ACC112 (cell line): ENCODE data around the gene MALL.
"Not testable (repeated sequence)": the region's sequence is repeated elsewhere in the genome, so short reads cannot be mapped to it uniquely, and the experiment has no call there.

Experiments used
- H2AFZ ChIP-seq: fragments of 200-600 bp; sonication (generic); one replicate; pipeline ENCODE4 v1.6.0; 2017; ENCODE audit warnings: antibody characterized with exemption, low read length; ENCODE audit not compliant: unreplicated experiment
- H3K27ac ChIP-seq: fragments of 200-600 bp; sonication (generic); 2 replicates; pipeline ENCODE4 v1.5.1; 2014; ENCODE audit warnings: low read depth, mild to moderate bottlenecking, antibody characterized with exemption, low read length, moderate library complexity
- H3K27me3 ChIP-seq: fragments of 200-600 bp; sonication (generic); 2 replicates; pipeline ENCODE4 v1.6.1; 2014; ENCODE audit warnings: mild to moderate bottlenecking, antibody characterized with exemption, low read length, moderate library complexity, mixed read lengths; ENCODE audit not compliant: insufficient read depth
- H3K36me3 ChIP-seq: fragments of 200-600 bp; sonication (generic); 2 replicates; pipeline ENCODE4 v1.6.1; 2016; ENCODE audit warnings: mild to moderate bottlenecking, antibody characterized with exemption, low read length, moderate library complexity, mixed read lengths; ENCODE audit not compliant: insufficient read depth
- H3K4me1 ChIP-seq: fragments of 200-600 bp; sonication (generic); one replicate; pipeline ENCODE4 v1.6.1; 2016; ENCODE audit warnings: low read length, mixed read lengths; ENCODE audit not compliant: insufficient read depth, unreplicated experiment, control insufficient read depth
- H3K4me3 ChIP-seq: fragments of 200-600 bp; sonication (generic); 2 replicates; pipeline ENCODE4 v1.5.1; 2014; ENCODE audit warnings: mild to moderate bottlenecking, low read depth, low read length
- H3K79me2 ChIP-seq: fragments of 200-600 bp; sonication (generic); one replicate; pipeline ENCODE4 v1.6.0; 2016; ENCODE audit warnings: low read length; ENCODE audit not compliant: control insufficient read depth, unreplicated experiment, insufficient read depth

Gene MALL

DNA sequence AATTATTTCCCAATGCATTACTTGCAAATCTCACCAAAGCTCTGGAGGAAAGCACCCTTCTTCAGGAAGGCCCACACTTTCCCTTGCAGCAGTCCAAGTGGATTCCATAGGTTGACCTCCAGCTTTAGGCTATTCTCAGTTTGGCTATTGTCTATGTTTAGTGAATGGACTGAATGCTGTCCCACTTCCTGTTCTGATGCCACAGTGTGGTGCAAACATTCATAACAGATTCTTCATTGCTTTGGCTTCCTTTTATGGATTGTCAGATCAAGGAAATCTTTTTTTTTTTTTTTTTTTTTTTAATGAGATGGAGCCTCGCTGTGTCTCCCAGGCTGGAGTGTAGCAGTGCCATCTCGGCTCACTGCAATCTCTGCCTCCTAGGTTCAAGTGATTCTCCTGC lies 55.1 kb downstream of the MALL start:
- H3K4me3 ChIP-seq, H3K27ac ChIP-seq, H3K36me3 ChIP-seq, H3K4me1 ChIP-seq, H2AFZ ChIP-seq, H3K79me2 ChIP-seq, H3K27me3 ChIP-seq: not testable (repeated sequence)

DNA sequence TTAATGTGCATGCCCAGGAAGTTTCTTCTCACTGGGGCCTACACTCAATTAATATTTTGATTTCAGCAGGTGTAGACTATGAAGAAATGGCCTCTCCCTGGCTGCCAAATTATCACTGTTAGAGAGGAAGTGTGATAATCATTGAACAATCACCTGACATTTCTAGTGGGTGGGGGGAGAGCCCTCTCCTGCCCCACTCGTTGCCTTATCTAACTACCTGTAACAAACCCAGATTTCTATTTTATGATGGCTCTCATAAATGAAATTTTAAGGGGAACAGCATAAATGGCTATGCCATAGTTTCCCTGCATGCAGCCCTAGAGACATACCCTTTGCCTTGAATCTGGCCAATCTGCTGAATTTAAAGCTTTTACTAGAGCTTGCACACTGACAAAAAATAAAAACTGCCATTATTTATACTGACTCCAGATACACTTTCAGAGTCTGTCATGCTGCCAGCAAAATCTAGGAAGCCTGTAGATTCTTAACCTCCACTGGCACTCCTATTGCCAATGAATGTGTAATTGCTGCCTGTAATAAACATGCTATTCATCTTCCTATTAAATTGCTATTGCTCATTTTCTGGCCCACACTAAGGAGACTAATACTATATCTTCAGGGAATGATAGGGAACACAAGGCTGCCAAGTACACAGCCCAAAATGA lies 55.8 kb downstream of the MALL start:
- H3K27me3 ChIP-seq, H3K4me3 ChIP-seq, H2AFZ ChIP-seq, H3K36me3 ChIP-seq, H3K4me1 ChIP-seq, H3K27ac ChIP-seq, H3K79me2 ChIP-seq: not testable (repeated sequence)

DNA sequence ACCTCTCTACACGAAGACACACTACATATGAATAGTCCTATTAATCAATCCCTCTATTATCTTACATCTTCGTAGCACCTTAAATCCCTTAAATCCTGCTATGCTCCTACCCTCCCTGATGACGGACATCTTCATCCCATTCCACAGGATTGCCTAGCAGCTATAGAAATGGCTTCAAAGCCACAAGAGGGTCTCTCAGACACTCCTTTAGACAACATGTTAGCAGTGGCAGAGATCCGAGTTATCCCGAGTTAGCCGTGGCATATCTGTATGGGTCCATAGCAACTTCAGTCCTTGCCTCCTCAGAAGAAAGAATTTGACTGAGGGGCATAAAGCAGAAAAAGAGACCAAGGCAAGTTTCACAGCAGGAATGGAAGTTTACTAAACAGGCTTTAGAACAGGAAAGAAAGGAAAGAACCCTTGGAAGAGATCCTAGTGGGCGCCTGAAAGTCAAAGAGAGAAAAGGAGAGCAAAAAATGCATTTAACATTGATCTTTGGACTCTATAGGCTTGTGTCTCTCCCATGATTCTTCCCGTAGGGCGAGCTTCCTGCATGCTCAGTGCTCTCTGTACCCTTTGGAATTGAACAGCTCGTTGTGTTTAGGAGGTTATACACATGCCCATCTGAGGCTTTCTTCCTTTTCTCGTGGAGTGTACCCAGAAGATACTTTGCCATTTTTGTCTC lies 56.5 kb downstream of the MALL start:
- H3K27ac ChIP-seq, H3K4me3 ChIP-seq, H3K36me3 ChIP-seq, H3K27me3 ChIP-seq, H3K4me1 ChIP-seq, H2AFZ ChIP-seq, H3K79me2 ChIP-seq: not testable (repeated sequence)

DNA sequence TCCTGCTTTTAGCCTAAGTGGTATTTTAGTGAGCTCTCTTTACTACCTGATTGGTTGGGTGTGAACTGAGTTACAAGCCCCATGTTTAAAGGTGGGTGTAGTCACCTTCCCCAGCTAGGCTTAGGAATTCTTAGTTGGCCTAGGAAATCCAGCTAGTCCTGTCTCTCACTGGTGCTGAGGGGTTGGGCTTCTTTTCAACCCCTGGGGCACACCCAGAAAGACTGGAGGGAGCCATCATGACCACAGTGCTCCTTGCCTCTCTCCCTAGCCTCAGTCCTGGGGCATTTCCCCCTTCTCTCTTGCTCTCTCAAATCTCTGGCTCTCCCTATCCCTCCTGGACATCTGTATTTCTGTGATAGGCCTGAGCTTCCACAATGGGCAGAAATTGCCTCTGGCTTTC lies 57.6 kb downstream of the MALL start:
- not testable (repeated sequence) for H3K27me3 ChIP-seq, H3K36me3 ChIP-seq, H3K27ac ChIP-seq, H3K79me2 ChIP-seq, H3K4me1 ChIP-seq, H3K4me3 ChIP-seq, H2AFZ ChIP-seq

DNA sequence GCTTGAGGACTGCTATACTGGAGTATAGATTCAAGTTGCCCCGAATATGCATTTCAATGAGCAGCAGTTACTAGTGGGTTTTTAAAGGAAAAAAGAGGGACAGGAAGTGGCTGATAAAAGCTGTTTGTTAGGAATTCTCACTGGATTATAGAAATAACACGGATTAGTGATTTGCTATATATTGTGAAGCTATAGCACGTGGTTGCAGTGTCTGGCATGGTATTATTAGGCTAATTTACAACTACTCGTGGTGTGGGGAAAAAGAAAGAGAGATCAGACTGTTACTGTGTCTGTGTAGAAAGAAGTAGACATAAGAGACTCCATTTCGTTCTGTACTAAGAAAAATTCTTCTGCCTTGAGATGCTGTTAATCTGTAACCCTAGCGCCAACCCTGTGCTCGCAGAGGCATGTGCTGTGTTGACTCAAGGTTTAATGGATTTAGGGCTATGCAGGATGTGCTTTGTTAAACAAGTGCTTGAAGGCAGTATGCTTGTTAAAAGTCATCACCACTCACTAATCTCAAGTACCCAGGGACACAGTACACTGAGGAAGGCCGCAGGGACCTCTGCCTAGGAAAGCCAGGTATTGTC lies 59.7 kb downstream of the MALL start:
- H3K4me3 ChIP-seq, H2AFZ ChIP-seq, H3K4me1 ChIP-seq, H3K36me3 ChIP-seq, H3K27me3 ChIP-seq, H3K27ac ChIP-seq, H3K79me2 ChIP-seq: not testable (repeated sequence)

DNA sequence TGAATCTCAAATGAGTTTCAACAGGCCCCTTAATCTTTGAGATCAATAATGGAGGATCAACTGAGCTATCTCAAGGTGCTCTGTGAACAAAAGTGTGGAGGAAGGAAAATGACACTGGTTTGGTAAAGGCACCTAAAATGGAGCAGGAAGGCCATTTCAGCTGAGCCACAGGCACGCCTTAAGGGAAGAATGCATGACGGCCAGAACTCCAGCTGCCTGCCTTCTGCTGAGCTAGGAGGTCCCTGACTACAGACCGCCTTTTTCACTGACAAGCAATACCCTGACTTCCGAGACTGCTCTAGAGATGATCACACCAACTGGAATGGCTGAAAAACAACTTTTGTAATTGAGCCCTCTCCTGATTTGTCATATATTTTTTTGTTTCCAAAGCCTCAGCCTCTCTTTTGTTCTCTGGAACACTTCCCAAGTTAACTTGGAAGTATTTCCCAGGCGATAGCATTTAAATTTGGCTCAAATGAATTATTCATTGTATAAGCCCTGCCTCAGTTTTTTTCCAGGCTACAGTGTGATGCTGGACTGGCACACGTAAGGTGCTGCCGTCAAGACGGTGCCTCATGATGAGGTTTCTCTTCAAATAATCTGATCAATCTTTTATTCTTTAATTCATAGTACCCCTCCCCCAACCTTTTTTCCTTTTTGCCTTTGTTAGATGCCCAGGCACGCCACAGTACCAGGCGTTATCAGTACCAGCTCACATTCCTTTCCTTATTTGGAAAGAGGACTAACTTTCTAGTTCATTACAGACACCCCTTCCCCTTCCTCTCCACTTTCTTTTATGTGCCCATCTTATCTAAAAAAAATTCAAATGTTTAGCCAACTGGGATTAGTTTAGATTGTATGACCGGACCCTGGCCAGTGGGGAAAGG lies 60.9 kb downstream of the MALL start:
- not testable (repeated sequence) for H3K4me1 ChIP-seq, H2AFZ ChIP-seq, H3K79me2 ChIP-seq, H3K4me3 ChIP-seq, H3K36me3 ChIP-seq, H3K27me3 ChIP-seq, H3K27ac ChIP-seq

DNA sequence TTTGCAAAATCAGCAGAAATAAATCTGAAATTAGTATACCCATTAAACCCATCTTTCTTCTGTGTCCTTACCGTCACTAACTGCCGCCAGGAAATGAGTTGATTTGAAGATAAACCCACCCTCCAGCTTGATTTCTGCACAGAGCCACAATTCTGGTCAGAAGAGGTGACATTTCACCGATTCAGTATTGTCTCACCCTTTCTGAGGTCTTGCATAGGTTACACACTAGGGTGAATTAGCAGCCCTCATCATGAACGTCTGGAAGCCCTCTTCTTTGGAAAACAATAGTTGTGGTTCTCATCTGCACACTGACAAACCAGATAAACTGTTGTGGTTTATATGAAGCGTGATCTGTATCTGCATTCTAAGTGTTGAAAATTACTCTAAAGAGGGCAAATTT lies 61.9 kb downstream of the MALL start:
- H3K36me3 ChIP-seq, H3K79me2 ChIP-seq, H2AFZ ChIP-seq, H3K27ac ChIP-seq, H3K4me1 ChIP-seq, H3K4me3 ChIP-seq, H3K27me3 ChIP-seq: not testable (repeated sequence)

DNA sequence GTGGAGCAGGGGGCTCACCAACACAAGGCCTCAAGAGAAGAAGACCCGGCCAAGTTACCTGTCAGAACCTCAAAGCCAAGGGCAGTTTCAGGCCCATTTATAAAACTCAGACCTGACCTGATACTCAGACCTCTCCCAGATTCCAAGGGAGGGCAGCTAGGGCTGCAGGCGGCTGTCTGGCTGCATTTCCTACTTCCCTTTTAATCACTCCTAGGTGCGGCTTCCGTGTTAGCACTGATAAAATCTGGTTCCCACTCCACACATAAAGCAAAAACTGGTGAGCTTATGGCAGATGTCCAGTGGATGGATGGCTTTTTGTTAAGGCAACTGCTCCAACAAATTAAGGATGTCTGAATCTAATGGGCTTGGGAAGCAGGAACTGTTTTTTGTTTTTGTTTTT lies 63.5 kb downstream of the MALL start:
- not testable (repeated sequence) for H3K4me1 ChIP-seq, H2AFZ ChIP-seq, H3K79me2 ChIP-seq, H3K27me3 ChIP-seq, H3K27ac ChIP-seq, H3K36me3 ChIP-seq, H3K4me3 ChIP-seq

DNA sequence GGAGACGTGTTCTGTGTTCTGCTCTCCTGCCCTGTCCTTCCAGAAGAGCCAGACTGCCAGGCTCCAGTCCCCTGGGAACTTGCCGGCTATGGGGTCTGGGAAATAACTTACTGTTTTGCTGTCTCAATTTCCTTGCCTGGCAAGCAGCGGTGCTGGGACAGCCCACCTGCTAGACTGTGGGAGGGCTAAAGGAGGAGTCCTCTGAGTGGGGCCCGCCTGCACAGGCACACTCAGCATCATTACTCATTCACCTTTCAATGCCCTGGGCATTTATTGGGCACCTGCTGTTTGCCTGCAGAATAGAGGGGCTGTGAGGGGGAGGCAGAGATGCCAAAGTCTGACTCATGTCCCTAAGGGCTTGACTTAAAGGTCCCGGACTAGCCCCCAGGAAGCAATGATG lies 65.4 kb downstream of the MALL start:
- not testable (repeated sequence) for H3K27me3 ChIP-seq, H3K4me1 ChIP-seq, H3K27ac ChIP-seq, H3K36me3 ChIP-seq, H2AFZ ChIP-seq, H3K79me2 ChIP-seq, H3K4me3 ChIP-seq

DNA sequence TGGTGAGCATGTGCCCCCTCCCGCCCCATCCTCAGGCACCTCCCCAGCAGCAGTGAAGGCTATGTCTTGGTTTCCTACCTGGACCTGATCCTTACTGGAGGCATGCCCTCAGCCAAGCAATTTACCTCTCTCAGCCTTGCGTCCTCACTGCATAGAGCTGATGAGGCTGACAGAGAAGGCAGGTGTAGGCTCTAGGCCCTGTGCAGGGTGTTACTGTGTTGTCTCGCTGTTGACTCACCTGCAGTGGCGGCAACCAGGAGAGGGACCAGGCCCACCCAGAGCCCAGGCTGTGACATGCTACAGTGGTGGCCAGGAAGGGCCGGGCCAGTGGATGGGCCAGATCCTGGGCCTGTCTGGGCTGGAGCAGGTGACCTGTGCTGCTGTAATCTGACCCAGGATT lies 65.9 kb downstream of the MALL start:
- not testable (repeated sequence) for H3K36me3 ChIP-seq

More for the DNA sequence above, 65.9 kb downstream of the MALL start:
- not testable (repeated sequence) for H3K4me3 ChIP-seq, H3K27me3 ChIP-seq, H3K27ac ChIP-seq, H3K79me2 ChIP-seq, H3K4me1 ChIP-seq, H2AFZ ChIP-seq
